WTC11 (cell line): ENCODE data around the gene ETNK2. TPM values are rescaled to one million over a fixed set of nuclear protein-coding genes. Genes with fewer than 3 reads are reported as not detected.
A peak's percentile ranks its signal among the peaks of the same experiment; 100 is the strongest.

Experiments used
- ATAC-seq: fragments of 200-7000 bp; cut with Tn5 transposase; 2 replicates; pipeline ENCODE4 v1.10.0; 2021; ENCODE audit warnings: mild to moderate bottlenecking, moderate library complexity
- CTCF ChIA-PET: fragments of 300-600 bp; sonication (Branson Sonifier 250); formaldehyde crosslinking; loops from one replicate; lab custom pipeline; 2021; ENCODE audit warnings: antibody characterized with exemption; lab: Charles Lee
- POLR2A ChIA-PET: fragments of 350-600 bp; sonication (Branson Sonifier 250); formaldehyde crosslinking; loops from one replicate; lab custom pipeline; 2021; ENCODE audit warnings: antibody characterized with exemption; lab: Charles Lee
- DNase-seq: peaks from one replicate; pipeline ENCODE4 v3.0.0; 2021; ENCODE audit warnings: low spot score
- H3K27ac Mint-ChIP-seq: 2 replicates; pipeline ENCODE4 v1.8.0; 2021; ENCODE audit warnings: mixed read lengths
- H3K27me3 Mint-ChIP-seq: 2 replicates; pipeline ENCODE4 v1.8.0; 2021; ENCODE audit warnings: low read depth, mild to moderate bottlenecking, moderate library complexity, mixed read lengths
- H3K36me3 Mint-ChIP-seq: 2 replicates; pipeline ENCODE4 v1.8.0; 2021; ENCODE audit warnings: mixed read lengths
- H3K4me1 Mint-ChIP-seq: 2 replicates; pipeline ENCODE4 v1.8.0; 2022; ENCODE audit warnings: mixed read lengths
- H3K4me3 Mint-ChIP-seq: 2 replicates; pipeline ENCODE4 v1.8.0; 2021; ENCODE audit warnings: mild to moderate bottlenecking, moderate library complexity, mixed read lengths
- H3K9me3 Mint-ChIP-seq: 2 replicates; pipeline ENCODE4 v1.8.0; 2021; ENCODE audit warnings: mixed read lengths
- GABPB1 ChIP-seq: sonication (generic); formaldehyde crosslinking; IDR thresholded peaks from 2 replicates; pipeline ENCODE4 v1.8.1; 2023; ENCODE audit warnings: mild to moderate bottlenecking, missing genetic modification reagents
- GRHL2 ChIP-seq: fragments of 250-450 bp; sonication (Bioruptor Pico); IDR thresholded peaks from 2 replicates; pipeline ENCODE4 v1.8.0; 2022; ENCODE audit warnings: mild to moderate bottlenecking, moderate library complexity; ENCODE audit not compliant: insufficient replicate concordance, severe bottlenecking
- MXD4 ChIP-seq: fragments of 250-450 bp; sonication (Bioruptor Pico); IDR thresholded peaks from 2 replicates; pipeline ENCODE4 v1.8.0; 2021; ENCODE audit warnings: mild to moderate bottlenecking, moderate library complexity, borderline replicate concordance
- MYBL2 ChIP-seq: sonication (generic); formaldehyde crosslinking; IDR thresholded peaks from 2 replicates; pipeline ENCODE4 v1.8.1; 2023; ENCODE audit warnings: mild to moderate bottlenecking, moderate library complexity, missing genetic modification reagents
- NR1H2 ChIP-seq: sonication (generic); formaldehyde crosslinking; IDR thresholded peaks from 2 replicates; pipeline ENCODE4 v1.9.0; 2021; ENCODE audit warnings: mild to moderate bottlenecking, moderate library complexity, missing genetic modification reagents
- PRRX2 ChIP-seq: fragments of 250-450 bp; sonication (Bioruptor Pico); IDR thresholded peaks from 2 replicates; pipeline ENCODE4 v1.8.0; 2021; ENCODE audit warnings: mild to moderate bottlenecking
- SMAD3 ChIP-seq: sonication (generic); formaldehyde crosslinking; IDR thresholded peaks from 2 replicates; pipeline ENCODE4 v1.8.0; 2022; ENCODE audit warnings: missing genetic modification reagents, mild to moderate bottlenecking, borderline replicate concordance
- SP1 ChIP-seq: sonication (generic); formaldehyde crosslinking; conservative IDR thresholded peaks from 2 replicates; pipeline ENCODE4 v1.8.1; 2022; ENCODE audit warnings: missing genetic modification reagents
- TEAD4 ChIP-seq: sonication (generic); formaldehyde crosslinking; IDR thresholded peaks from 2 replicates; pipeline ENCODE4 v1.8.0; 2022; ENCODE audit warnings: mild to moderate bottlenecking, missing genetic modification reagents
- ZNF219 ChIP-seq: sonication (generic); formaldehyde crosslinking; IDR thresholded peaks from 2 replicates; pipeline ENCODE4 v1.8.0; 2023; ENCODE audit warnings: missing genetic modification reagents, mild to moderate bottlenecking, borderline replicate concordance
- ZNF232 ChIP-seq: sonication (generic); formaldehyde crosslinking; IDR thresholded peaks from 2 replicates; pipeline ENCODE4 v1.8.0; 2022; ENCODE audit warnings: mild to moderate bottlenecking, missing genetic modification reagents
- total RNA-seq: library from RNA; stranded (reverse); gene quantifications from 3 replicates; pipeline ENCODE4 v1.2.3, GENCODE V29; 2021
- TF ChIP-seq, protein P1 (sequence below): sonication (generic); formaldehyde crosslinking; IDR thresholded peaks from 2 replicates; pipeline ENCODE4 v1.8.1; 2023; ENCODE audit warnings: mild to moderate bottlenecking, missing genetic modification reagents, borderline replicate concordance
- TF ChIP-seq, protein P2 (sequence below): sonication (generic); formaldehyde crosslinking; IDR thresholded peaks from 2 replicates; pipeline ENCODE4 v1.8.1; 2023; ENCODE audit warnings: mild to moderate bottlenecking, moderate library complexity, missing genetic modification reagents
- TF ChIP-seq, protein P3 (sequence below): sonication (generic); formaldehyde crosslinking; IDR thresholded peaks from 2 replicates; pipeline ENCODE4 v1.8.0; 2023; ENCODE audit warnings: mild to moderate bottlenecking, missing genetic modification reagents
- TF ChIP-seq, protein P4 (sequence below): fragments of 250-450 bp; sonication (Bioruptor Pico); conservative IDR thresholded peaks from 2 replicates; pipeline ENCODE4 v1.9.0; 2021; ENCODE audit warnings: mild to moderate bottlenecking
- TF ChIP-seq, protein P5 (sequence below): sonication (generic); formaldehyde crosslinking; IDR thresholded peaks from 2 replicates; pipeline ENCODE4 v1.8.1; 2023; ENCODE audit warnings: mild to moderate bottlenecking, missing genetic modification reagents
- TF ChIP-seq, protein P6 (sequence below): sonication (generic); formaldehyde crosslinking; IDR thresholded peaks from 2 replicates; pipeline ENCODE4 v1.8.0; 2022; ENCODE audit warnings: mild to moderate bottlenecking, missing genetic modification reagents
- TF ChIP-seq, protein P7 (sequence below): sonication (generic); formaldehyde crosslinking; IDR thresholded peaks from 2 replicates; pipeline ENCODE4 v1.8.0; 2022; ENCODE audit warnings: missing genetic modification reagents

Gene ETNK2
- total RNA-seq, 1 experiment from 2014 or later: 19.7 TPM

DNA sequence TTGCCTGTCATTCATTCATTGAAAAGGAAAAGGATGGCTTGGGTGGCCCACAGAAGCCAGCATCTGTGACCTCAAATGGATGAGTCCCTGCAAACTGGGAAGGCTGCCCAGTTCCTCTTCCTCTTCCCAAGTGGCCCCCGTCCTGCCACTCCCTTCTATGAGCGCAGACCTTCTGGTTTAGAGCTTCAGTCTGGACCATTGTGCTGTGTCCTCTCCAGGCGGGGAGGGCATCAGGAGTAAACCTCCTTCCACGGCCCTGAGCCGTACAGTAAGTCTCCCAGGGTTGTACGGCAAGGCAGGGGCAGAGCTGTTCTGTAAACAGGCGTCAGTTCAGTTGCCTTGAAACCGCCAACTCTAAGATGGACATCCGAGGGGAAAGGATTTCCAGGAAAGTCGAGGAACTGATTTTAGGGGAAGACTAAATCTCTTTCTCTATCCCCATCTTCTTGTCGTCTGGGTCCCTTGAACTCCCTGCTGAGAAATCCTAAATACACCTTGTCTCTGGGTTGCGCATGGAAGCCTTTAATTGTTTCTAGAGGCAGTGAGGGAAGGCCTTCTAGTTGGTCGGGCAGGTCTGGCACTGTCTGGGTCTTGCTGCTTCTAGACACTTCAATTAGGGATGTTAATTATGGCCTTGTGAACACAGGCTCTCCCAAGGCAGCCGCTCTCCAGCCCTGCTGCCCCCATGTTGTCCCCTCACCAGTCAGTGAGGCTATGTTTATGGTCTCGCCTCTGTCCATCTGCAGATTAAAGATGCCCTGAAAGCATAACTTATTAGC lies 56.8 kb downstream of the ETNK2 start:
- 0 out of 2 replicates have a peak, but pooled peaks have one; percentile 7 for ATAC-seq
- no peak for TF ChIP-seq ZNF232
- TF ChIP-seq, protein P1, sequence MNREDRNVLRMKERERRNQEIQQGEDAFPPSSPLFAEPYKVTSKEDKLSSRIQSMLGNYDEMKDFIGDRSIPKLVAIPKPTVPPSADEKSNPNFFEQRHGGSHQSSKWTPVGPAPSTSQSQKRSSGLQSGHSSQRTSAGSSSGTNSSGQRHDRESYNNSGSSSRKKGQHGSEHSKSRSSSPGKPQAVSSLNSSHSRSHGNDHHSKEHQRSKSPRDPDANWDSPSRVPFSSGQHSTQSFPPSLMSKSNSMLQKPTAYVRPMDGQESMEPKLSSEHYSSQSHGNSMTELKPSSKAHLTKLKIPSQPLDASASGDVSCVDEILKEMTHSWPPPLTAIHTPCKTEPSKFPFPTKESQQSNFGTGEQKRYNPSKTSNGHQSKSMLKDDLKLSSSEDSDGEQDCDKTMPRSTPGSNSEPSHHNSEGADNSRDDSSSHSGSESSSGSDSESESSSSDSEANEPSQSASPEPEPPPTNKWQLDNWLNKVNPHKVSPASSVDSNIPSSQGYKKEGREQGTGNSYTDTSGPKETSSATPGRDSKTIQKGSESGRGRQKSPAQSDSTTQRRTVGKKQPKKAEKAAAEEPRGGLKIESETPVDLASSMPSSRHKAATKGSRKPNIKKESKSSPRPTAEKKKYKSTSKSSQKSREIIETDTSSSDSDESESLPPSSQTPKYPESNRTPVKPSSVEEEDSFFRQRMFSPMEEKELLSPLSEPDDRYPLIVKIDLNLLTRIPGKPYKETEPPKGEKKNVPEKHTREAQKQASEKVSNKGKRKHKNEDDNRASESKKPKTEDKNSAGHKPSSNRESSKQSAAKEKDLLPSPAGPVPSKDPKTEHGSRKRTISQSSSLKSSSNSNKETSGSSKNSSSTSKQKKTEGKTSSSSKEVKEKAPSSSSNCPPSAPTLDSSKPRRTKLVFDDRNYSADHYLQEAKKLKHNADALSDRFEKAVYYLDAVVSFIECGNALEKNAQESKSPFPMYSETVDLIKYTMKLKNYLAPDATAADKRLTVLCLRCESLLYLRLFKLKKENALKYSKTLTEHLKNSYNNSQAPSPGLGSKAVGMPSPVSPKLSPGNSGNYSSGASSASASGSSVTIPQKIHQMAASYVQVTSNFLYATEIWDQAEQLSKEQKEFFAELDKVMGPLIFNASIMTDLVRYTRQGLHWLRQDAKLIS (CRISPR knock-in tag): no peak
- TF ChIP-seq, protein P2, sequence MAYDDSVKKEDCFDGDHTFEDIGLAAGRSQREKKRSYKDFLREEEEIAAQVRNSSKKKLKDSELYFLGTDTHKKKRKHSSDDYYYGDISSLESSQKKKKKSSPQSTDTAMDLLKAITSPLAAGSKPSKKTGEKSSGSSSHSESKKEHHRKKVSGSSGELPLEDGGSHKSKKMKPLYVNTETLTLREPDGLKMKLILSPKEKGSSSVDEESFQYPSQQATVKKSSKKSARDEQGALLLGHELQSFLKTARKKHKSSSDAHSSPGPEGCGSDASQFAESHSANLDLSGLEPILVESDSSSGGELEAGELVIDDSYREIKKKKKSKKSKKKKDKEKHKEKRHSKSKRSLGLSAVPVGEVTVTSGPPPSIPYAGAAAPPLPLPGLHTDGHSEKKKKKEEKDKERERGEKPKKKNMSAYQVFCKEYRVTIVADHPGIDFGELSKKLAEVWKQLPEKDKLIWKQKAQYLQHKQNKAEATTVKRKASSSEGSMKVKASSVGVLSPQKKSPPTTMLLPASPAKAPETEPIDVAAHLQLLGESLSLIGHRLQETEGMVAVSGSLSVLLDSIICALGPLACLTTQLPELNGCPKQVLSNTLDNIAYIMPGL (CRISPR knock-in tag): no peak
- no peak for TF ChIP-seq MXD4 (CRISPR knock-in tag)
- TF ChIP-seq, protein P3, sequence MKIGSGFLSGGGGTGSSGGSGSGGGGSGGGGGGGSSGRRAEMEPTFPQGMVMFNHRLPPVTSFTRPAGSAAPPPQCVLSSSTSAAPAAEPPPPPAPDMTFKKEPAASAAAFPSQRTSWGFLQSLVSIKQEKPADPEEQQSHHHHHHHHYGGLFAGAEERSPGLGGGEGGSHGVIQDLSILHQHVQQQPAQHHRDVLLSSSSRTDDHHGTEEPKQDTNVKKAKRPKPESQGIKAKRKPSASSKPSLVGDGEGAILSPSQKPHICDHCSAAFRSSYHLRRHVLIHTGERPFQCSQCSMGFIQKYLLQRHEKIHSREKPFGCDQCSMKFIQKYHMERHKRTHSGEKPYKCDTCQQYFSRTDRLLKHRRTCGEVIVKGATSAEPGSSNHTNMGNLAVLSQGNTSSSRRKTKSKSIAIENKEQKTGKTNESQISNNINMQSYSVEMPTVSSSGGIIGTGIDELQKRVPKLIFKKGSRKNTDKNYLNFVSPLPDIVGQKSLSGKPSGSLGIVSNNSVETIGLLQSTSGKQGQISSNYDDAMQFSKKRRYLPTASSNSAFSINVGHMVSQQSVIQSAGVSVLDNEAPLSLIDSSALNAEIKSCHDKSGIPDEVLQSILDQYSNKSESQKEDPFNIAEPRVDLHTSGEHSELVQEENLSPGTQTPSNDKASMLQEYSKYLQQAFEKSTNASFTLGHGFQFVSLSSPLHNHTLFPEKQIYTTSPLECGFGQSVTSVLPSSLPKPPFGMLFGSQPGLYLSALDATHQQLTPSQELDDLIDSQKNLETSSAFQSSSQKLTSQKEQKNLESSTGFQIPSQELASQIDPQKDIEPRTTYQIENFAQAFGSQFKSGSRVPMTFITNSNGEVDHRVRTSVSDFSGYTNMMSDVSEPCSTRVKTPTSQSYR (CRISPR knock-in tag): no peak
- TF ChIP-seq, protein P4, sequence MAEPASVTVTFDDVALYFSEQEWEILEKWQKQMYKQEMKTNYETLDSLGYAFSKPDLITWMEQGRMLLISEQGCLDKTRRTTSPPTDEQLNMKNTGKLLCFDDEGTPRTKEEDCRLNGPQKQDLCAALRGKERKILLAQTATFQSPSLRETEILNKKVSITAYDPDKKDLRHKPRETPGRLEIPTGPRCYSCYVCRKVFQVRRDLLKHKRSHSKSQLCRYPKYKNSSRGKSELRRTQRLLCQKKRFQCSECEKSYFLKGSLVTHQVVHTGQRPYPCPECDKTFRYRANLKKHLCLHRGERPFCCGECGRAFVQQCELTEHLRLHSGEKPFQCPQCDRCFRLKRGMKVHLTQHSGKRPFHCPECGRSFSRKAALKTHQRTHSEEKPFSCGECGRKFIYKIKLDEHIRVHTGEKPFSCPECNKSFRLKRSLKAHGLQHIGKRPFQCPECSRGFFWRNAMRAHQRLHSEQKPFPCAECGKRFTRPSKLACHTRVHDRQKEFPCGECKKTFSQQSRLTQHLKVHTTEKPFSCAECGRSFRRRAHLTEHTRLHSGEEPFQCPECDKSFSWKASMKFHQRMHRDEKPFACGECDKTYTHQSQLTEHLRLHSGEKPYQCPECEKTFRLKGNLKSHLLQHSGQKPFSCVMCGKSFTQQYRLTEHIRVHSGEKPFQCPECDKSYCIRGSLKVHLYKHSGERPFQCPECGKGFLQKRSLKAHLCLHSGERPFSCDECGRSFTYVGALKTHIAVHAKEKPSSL: no peak
- TF ChIP-seq, protein P5, sequence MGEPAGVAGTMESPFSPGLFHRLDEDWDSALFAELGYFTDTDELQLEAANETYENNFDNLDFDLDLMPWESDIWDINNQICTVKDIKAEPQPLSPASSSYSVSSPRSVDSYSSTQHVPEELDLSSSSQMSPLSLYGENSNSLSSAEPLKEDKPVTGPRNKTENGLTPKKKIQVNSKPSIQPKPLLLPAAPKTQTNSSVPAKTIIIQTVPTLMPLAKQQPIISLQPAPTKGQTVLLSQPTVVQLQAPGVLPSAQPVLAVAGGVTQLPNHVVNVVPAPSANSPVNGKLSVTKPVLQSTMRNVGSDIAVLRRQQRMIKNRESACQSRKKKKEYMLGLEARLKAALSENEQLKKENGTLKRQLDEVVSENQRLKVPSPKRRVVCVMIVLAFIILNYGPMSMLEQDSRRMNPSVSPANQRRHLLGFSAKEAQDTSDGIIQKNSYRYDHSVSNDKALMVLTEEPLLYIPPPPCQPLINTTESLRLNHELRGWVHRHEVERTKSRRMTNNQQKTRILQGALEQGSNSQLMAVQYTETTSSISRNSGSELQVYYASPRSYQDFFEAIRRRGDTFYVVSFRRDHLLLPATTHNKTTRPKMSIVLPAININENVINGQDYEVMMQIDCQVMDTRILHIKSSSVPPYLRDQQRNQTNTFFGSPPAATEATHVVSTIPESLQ (CRISPR knock-in tag): no peak
- no peak for TF ChIP-seq GABPB1
- no peak for TF ChIP-seq PRRX2
- no peak for TF ChIP-seq NR1H2
- TF ChIP-seq TEAD4 (CRISPR knock-in tag): no peak
- no peak for TF ChIP-seq SMAD3 (CRISPR knock-in tag)
- TF ChIP-seq, protein P6, sequence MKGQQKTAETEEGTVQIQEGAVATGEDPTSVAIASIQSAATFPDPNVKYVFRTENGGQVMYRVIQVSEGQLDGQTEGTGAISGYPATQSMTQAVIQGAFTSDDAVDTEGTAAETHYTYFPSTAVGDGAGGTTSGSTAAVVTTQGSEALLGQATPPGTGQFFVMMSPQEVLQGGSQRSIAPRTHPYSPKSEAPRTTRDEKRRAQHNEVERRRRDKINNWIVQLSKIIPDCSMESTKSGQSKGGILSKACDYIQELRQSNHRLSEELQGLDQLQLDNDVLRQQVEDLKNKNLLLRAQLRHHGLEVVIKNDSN (CRISPR knock-in tag): no peak
- TF ChIP-seq, protein P7, sequence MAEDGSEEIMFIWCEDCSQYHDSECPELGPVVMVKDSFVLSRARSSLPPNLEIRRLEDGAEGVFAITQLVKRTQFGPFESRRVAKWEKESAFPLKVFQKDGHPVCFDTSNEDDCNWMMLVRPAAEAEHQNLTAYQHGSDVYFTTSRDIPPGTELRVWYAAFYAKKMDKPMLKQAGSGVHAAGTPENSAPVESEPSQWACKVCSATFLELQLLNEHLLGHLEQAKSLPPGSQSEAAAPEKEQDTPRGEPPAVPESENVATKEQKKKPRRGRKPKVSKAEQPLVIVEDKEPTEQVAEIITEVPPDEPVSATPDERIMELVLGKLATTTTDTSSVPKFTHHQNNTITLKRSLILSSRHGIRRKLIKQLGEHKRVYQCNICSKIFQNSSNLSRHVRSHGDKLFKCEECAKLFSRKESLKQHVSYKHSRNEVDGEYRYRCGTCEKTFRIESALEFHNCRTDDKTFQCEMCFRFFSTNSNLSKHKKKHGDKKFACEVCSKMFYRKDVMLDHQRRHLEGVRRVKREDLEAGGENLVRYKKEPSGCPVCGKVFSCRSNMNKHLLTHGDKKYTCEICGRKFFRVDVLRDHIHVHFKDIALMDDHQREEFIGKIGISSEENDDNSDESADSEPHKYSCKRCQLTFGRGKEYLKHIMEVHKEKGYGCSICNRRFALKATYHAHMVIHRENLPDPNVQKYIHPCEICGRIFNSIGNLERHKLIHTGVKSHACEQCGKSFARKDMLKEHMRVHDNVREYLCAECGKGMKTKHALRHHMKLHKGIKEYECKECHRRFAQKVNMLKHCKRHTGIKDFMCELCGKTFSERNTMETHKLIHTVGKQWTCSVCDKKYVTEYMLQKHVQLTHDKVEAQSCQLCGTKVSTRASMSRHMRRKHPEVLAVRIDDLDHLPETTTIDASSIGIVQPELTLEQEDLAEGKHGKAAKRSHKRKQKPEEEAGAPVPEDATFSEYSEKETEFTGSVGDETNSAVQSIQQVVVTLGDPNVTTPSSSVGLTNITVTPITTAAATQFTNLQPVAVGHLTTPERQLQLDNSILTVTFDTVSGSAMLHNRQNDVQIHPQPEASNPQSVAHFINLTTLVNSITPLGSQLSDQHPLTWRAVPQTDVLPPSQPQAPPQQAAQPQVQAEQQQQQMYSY (CRISPR knock-in tag): no peak
- TF ChIP-seq SP1 (CRISPR knock-in tag): no peak
- TF ChIP-seq GRHL2 (CRISPR knock-in tag): no peak
- no peak for TF ChIP-seq MYBL2 (CRISPR knock-in tag)
- no peak for TF ChIP-seq ZNF219 (CRISPR knock-in tag)
- Mint-ChIP-seq H3K27ac (peak overlapping the region; percentile 84), H3K4me1 (peaks cover 76% of the 10 kb centered on the region), H3K9me3 (no peaks in the 10 kb centered on the region), H3K27me3 (no peaks in the 10 kb centered on the region), H3K4me3 (peak overlapping the region; percentile 31; the same call in 1 of the 2 replicates), H3K36me3 (no peaks in the 10 kb centered on the region; the same call in 1 of the 2 replicates)
- CTCF ChIA-PET: interaction anchor here (0.5 to 2.7 kb wide), 11 partner anchors 11 to 224 kb away, joined by 3 to 17 read pairs (median 4); no protein-coding TSS in a partner anchor
- DNase-seq: no peak
- POLR2A ChIA-PET: interaction anchor here (0.8 to 2.6 kb wide), 3 partner anchors 10 to 17 kb away, joined by 3 to 11 read pairs (median 9); no protein-coding TSS in a partner anchor
